Fibroblast of upper back skin (primary cell): Measurements from ENCODE around the gene PRDM11.

Experiments
- DNase-seq: peaks from one replicate; pipeline ENCODE4 v3.0.0-alpha.2; 2013

PRDM11 gene

DNA sequence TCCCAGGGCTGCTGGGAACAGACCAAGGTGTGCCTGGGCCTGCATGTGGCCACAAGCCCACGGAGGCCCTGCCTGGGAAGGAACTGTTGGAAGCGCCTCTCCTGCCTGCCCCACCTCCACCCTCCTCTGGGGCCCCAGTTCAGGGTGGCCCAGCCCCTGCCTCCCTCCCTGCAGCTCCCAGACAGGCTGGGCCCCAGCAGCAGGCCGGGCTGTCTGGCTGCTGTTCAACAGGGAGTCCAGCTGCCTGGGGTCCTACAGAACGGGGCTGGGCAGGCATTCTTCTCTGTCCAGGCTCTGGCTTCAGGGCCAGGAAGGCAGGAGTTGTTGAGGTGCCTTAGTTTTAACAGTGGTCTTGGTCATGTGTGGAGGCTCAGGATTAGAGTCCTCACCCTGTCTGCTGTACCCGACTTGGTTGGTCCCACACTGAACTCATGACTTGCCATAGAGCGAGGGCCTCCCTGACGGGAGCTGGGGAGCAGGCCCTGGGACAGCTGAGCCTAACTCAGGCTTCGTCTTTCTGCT is 11.8 kb downstream of the PRDM11 start:
- DNase-seq: no peak

DNA sequence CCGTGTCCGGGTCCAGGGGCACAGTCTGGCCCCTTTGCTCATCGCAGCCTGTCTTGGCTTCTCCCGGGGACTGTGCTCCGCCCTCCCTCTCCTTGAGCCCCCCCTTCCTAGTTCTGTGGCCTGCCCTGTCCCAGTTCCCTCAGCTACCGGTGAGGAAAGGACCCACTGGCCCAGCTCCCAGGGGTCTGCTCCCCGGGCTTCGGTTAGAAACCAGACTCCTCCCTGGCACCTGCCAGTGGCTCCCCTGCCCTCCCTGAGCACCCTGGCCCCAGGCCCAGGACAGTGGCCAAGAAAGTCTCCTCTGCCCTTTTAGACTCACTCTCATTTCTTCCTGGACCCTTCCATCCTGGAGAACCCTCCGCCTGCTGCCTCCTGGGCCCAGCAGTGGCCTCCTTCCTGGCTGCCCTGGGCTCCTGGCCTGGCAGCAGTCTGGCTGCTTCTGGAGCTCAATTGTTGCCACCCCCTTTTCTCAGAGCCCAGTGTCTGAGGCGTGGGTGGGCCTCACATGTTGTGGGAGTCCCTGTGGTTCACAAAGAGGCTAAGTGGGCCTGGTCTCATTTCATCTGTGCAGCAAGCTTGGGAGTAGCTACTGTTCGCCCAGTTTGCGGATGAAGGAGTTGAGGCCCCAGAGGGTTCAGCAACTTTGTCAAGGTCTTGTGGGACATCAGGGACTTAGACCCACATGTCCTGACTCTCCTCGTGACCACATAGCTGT is 12.6 kb downstream of the PRDM11 start:
- no peak for DNase-seq

DNA sequence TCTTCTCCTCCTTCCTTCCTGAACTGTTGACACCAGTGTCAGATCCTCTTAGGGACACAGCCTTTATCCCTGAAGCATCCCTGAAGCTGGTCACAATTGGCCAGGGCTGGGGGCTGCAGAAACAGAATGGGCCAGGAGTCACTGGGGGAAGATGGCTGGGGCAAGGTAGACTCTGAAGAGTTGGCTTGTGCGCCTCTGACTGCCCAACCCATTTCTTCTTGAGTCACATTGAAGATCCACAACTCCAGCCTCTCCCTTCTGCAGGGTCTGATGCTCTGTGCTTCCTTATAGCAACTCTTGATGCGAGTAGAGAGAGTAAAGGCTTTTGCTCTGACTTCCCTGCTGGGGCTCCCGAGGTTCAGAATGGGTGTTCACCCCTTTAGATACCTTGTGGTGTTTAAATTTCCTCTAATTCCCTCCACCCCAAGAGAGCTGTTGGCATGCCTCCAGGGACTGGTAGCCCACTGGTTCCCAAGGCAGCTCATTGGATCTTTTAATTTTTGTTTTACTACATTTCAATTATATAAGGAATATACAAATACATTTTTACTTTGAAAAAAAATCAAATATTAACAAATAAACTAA is 13.4 kb downstream of the PRDM11 start:
- no peak for DNase-seq

DNA sequence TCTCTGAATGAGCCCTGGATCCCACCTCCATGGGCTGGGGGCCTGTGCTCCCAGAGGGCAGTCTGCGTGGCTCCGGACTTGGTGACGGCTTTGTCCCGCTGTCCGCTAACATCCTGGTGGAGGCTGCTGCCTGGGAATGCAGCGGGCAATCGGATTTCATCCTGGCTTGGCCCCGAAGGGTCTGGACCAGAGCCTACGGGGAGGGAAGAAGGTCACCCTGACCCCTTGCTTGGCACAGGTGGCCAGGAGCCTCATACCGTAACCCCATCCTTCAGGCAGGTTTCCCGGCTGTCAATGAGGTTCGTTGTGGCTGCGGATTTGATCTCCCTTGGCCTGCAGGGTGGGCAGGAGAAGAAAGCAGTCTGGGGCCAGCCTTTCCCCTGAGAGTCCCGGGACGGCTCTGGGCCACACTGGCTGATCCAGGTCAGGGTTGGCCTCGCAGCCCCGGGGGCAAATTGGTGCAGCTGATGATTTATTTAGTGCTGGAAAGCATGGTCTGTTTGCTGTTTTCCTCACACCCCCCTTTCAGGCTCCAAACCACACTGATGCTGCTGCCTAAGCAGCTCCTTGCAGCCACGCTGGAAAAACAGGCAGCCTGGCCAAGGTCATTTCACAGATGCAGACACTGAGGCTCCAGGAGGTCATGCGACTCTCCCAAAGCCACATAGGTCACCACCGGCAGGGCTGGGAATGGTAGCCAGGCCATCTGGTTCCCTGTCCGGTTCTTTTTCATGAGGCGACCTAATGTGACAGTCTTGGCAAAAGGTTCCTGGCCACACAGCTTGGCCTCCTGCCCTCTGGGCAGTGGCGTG is 15.0 kb downstream of the PRDM11 start:
- no peak for DNase-seq

DNA sequence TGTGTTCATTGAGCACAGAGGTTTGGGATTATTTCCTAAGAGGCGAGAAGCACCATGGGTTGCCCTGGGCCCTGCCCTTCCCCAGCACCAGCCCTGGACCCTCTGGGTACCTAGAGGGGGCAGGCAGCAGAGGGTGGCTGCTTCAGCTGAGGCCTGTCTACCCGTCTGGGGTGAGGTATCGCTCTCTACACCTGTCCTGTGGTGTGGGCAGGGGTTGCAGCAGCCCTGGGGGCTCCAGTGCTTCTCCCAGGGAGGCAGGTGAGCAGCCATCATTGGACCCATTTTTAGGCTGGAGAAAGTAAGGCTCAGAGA is 15.6 kb downstream of the PRDM11 start:
- DNase-seq: no peak

DNA sequence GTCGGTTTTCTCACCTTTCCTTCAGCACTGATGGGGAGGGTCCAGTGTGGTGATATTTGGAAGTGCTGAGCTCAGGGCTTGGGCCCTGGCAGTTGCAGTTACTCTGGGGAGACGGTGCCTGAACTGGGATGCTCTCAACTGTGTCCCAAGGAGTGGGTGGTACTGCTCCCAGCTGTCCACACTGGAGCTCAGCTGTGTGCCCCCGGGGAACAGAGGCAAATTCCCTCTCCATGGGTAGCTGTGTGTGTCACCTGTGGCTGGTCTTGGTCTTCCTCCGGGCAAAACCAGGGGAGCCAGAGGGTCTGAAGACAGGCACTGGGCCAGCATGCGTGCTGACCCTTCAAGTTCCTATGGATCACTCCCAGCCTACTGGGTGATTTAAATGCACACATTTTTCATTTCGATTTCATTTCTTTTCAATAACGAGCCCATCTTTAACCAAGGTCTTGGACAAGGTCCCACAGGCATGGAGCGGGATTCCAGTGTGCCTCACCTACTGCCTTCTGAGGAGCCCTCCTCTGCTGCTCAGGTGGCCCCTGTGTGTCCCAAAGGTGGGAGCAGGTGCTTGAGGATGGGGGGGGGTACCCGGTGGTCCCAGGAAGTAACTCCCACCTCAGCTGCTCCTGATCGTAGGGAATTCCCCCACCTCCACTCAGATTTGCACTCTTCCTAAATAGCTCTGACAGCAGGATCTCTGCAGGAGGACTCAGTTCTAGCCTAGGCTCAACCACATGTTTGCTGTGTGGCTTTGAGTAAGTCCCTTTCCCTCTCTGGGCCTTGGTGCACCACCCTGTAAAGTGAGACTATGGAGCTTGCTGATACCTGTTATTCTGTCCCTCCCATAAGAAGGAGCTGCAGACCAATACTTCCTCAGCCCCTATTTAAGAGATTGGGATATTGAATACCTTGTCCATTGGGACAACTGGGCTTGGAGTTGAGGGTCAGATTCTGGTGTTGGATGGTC is 16.8 kb downstream of the PRDM11 start:
- DNase-seq: no peak

DNA sequence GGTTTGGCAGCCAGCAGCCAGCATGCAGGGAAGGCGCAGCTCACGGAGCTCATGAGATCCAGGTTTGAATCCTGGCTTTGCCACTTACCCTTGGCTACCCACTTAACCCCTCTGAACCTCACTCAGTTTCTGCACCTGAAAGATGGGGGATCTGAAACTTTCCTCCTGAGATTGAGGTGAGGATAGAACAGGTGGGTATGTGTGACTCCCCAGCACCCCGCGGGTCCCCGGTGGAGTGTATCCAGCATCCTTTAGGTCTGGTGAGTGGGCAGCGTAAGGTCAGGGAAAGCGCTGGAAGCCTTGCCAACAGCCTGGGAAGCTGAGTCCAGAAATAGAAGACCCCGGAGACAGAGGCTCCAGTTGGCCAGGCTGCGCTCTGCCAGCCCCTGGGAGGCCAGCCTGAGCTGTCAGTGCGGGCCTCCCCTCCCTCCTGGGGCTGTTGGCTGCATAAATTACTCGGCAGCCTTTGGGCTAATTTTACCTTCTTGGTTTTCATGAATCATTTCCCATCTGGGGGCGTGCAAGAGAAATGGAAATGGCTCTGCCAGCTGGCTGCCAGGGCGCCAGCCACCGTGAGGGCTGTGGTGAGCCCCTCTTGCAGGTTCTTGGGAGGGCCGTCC is 17.6 kb downstream of the PRDM11 start:
- no peak for DNase-seq

DNA sequence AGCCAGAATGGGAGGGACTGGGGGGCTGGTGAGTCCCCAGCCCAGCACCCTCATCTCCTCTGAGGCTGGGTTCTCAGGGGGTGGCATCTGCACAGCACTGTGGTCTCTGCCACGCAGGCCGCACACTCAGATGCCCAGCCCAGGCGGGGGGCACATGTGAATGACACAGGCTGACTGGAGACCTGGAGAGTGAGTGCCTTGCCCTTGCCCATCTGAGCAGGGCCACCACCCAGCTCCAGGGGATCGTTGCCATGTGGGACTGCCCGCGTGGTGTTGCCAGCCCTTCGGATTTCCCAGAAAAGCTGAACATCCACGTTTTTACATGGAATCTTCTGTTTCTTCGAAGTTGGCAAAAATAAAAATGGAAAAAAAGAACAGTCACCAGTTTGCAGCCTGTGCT is 18.9 kb downstream of the PRDM11 start:
- no peak for DNase-seq

DNA sequence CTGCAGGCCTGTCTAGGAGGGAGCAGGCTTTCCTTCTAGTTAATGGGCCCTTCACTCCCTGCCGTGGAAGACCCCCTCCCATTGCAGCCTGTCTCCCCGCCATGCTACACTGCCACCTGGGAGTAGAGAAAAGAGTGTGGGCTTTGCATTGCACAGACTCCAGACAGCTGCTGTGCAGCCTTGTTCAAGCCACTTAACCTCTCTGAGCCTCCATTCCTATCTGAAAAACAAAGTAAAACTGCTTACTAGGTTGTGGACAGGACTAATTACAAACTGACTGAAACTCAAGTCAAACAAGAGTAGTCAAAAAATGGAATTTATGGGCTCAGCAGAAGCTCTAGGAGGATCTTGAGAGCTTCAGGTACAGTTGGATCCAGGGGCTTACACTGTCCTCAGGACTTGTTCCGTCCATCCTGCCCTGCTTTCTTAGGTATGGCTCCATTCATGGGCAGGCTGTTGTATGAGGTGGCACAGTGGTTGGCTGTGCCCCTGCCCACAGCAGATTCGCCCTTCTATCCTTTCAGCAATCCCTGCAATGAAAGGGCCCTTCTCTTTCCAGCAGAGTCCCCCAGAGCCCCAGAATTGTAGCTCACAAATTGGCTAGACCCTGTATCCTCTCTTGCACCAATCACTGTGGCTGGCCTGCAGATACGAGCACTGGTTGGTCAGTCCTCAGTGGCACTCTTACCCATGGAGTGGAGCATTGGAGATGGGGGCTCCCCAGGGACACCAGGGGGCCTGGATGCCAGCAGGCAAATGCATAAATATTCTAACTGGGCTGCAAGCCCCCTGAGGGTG is 19.6 kb downstream of the PRDM11 start:
- DNase-seq: no peak

DNA sequence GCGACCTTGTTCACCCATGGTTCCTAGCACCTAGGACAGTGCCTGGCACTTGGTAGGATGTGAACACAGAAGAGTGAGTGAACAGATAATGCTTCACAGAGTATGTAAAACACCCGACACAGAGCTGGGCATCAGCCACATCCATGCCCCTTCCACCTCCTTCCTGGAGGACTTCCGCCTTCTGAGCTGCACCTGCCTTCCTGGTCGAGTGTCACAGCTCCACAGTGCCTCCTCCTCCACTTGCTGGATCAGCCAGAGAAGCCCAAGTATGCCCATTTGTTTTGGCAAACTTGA is 20.1 kb downstream of the PRDM11 start:
- DNase-seq: no peak

DNA sequence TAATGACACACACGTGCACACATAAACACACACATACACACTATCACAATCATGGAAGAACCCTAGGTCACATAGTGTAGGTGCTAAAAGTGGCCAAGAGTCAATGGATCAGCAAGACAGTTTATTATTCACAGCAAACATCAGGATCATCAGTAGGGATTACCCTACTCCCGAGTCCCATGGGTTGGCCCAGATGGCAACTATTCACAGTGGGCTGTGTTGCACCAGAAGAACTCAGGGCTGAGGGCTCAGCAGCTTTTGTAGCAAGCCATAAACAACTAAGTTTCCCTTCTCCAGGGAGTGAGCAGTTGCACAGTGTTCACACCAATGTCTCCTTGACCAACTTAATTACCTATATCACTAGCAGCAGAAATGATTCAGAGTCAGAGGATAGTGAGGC is 20.8 kb downstream of the PRDM11 start:
- DNase-seq: no peak

DNA sequence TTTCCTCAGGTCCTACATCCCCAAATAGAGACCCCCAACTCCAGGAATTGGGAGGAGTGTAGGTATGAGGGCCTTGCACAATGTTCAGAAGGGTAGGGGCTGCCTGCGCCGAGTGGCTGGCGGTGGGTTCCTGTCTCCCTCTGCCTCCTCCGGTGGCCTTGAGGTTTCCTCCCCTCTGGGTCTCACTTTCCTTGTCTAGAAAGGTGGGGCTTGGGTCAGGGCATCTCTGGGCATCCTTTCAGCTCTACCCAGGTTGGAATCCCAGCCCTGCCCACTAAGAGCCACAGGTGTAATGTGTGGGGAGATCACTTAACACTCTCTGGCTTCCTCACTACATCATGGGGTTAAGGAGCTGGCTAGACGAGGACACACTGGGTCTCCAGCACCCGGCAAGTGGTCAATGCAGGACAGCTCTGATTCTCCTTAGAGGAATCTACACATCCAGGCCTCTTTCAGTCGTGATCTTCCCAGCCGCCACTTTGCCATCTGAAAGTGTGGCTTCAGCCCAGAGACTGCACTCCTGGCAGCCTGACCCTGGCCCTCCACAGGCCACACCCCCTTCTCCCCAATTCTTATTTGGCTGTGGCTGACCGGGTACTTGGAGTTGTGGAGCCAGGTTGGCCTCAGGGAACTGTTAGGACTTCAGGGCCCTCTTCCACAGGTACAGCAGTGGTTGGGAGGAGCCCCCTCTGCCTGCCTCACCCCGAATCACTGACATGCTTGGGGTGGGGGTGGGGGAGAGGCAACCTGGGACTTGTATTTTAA is 22.1 kb downstream of the PRDM11 start:
- no peak for DNase-seq

DNA sequence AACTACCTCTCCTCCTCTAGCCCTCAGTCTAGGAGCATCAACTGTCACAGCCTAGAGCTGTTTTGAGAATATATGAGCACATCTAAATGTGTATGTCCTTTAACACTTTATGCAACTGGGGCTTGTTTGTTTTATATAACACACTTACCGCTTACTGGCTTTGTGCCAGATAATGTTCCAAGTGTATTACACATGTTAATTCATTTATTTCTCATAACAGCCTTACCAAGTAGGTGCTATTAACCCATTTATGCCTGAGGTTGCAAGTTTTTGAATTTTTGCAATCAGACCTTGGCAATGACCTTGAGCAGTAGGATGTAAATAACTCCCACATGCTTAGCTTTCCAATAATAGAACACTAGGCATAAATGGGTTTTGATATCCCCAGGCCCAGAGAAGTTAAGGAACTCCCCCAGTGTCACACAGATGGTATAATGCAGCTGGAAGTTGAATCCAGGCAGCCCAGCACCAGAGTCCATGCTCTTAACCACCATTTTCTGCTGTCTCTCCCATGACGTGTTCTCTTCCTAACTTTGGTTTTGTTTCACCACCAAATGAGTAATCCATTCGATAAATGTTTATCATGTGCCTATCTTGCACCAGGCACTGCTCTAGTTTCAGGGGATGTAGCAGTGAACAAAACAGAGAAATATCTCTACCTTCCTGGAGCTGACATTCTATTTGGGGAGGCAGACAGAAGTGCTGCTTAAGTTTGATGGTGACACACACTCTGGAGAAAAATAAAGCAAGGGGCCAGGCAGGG is 23.1 kb downstream of the PRDM11 start:
- no peak for DNase-seq

DNA sequence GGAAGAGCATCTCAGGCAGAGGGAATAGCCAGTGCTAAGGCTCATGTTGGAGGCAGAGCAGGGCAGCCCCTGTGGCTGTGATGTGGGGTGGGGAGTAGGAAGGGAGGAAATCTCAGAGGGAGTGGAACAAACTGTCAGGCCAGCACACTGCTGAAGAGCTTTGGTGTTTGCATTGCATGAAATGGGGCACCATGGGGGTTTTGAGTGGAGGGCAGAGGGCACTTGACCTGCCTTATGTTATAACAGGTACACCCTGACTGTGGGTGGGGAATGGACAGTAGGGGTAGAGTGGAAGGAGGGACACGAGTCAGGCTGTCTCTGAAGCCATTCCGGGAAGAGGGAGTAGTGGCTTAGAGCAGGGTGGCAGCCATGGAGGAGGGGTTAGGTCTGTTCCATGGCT is 24.0 kb downstream of the PRDM11 start:
- no peak for DNase-seq

DNA sequence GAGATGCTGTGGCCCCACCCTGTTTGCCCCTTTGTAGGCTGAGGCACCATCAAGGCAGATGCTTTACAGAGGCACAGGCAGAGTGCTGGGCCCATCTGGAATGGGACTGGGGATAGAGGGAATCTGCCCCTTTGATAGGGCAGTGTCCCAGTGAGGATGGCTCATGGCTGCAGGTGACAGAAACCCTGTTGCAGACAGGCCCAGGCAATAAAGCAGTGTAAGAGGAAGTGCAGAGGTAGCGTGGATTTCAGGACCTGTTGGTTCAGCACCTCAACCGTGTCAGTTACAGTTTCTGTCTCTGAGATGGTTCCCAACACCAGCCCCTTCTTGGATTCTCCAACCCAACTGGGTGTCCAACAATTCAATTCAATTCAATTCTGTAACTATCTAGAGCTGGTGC is 25.1 kb downstream of the PRDM11 start:
- DNase-seq: no peak

DNA sequence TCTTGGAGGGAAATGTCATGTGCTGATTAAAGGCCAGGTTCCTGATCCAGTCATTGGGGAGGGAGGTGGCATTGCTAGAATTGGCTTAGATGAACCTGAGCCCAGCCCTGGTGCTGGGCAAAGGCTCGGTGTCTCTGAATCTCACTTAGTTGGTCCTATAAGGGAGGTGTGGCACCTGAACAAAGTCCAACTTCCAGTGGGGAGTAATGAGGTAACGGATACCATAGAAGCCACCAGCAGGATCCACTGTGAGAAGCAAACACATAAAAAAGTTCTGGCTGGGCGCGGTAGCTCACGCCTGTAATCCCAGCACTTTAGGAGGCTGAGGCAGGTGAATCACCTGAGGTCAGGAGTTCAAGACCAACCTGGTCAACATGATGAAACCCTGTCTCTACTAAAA is 26.6 kb downstream of the PRDM11 start:
- no peak for DNase-seq

DNA sequence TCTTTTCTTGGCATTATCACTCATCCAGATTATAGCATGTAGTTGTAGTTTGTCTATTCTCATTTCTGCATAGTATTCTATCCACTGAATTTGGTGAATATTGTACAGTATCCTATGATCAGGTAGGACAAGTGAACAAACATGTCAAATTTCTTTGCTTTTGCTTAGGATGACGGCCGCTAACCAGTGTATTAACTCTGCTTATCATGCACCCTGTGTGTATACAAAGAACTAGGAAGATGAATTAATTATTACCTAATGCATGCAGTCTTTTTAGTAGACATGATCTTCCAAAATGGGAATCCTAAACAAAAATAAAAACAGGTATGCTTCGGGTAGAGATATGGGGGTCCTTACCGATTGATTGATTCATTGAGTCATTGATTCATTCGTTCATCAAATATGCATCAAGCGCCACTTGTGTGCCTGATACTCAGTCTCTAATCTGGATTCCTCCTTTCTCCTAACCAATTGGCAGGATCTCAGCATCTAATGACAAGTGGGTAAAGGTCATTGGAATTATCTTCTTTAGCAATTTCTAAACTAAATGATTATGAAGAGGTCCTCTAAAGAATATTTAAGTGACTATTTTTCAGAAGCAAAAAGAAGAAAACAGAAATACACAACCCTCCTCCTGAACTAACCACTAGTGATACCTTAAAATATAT is 27.9 kb downstream of the PRDM11 start:
- DNase-seq: no peak

DNA sequence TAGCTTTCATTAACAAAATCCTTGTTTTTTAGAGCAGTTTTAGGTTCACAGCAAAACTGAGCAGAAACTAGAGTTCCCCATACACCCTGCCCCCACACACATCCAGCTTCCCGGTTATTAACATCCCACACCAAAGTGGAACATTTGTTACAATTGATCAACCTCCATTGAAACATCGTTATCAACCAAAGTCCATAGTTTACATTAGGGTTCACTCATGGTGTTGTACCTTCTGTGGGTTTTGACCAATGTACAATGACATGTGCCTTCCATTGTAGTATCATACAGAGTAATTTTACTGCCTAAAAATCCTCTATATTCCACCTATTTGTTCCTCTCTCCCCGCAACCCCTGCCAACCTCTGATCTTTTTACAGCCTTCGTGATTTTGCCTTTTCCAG is 28.5 kb downstream of the PRDM11 start:
- DNase-seq: no peak

DNA sequence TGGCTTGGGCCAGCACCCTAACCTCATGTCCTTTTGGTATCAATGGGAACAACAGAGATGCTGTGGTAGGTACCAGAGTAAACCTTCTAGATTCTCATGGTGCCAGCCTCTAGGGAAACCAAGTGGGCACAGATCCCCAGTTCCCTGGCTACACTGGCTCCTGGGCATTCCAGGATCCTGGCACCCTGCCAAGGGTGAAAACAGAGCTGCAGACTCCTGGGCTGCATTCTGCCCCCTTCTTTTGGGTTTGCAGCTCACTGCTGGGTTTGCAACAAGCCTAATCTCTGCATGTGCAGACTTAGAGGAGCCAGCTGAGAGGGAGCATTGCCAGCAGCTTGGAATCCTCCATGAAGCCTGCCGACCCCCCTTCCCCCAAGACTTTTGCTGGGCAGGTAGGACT is 30.6 kb downstream of the PRDM11 start:
- no peak for DNase-seq

DNA sequence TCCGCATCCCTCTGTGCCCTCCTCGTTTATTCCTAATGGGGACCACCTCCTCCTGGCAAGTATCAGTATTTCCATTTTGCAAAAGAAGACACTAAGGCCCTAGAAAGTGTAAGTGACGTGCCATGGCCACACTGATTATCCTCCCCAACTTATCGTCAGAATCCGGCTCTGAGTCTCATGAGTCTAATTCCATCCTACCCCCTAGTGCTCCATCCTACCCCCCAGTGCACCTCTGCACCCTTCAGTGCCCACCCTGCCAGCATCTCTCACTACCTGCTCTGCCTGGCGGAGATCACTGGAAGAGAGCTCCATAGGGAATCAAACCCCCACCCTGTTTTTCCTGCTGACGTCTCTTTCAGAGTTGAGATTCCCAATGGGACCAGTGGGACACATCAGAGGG is 31.8 kb downstream of the PRDM11 start:
- no peak for DNase-seq
